GM18873 (cell line): Measurements from ENCODE around the gene KEL.

ENCODE experiments used
- ATAC-seq: cut with Tn5 transposase; IDR thresholded peaks from one replicate; pipeline ENCODE4 v1.9.1; 2021; ENCODE audit warnings: mild to moderate bottlenecking, moderate library complexity, moderate number of reproducible peaks; ENCODE audit not compliant: unreplicated experiment, low FRiP score

Gene KEL

GRCh38 chr7:142963993-142964392 lies 1.8 kb upstream of the KEL start:
- no peak for ATAC-seq

DNA sequence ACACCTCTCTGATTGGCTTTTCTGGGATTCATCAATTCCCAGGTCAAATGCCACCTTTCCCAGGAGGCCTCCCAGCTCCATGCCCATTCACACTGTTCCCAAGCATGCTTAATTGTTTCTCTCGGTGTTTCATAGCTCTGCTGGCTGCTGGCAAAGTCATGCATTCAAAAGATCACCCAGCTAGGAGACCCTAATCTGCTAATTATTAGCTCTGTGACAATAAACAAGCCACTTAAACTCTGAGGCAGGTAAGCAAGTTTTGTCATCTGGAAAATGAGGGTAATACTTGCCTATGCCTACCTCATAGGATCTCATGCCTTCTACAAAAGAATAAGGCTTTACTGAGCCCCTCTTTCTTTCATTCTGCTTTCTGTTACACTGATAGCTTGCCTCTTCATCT lies 828 bp upstream of the KEL start:
- ATAC-seq: no peak

GRCh38 chr7:142961595-142961972 lies 579 bp downstream of the KEL start:
- no peak for ATAC-seq

- no peak for ATAC-seq
Measured at GRCh38 chr7:142960955-142961512, 1.1 kb downstream of the KEL start.

DNA sequence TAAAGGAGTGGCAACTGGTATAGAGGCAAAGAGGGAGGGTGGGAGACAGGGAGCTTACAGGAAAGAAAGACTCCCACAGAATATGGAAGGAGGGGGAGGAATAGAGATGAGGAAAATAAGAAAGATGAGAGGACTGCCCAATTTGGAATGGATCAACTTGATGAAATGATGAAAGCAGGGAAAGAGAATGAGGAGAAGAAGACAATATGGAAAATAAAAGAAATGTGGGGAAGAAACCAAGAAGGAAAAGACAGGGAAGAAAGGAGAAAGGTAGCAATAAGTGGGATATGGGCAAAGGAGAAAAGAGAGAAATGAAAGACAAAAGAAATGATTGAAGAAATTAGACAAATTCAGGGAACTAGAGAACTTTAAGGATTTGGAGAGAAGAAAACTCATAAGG lies 3.0 kb downstream of the KEL start:
- ATAC-seq: no peak

- no peak for ATAC-seq
Measured at GRCh38 chr7:142957723-142958122, 4.4 kb downstream of the KEL start.

DNA sequence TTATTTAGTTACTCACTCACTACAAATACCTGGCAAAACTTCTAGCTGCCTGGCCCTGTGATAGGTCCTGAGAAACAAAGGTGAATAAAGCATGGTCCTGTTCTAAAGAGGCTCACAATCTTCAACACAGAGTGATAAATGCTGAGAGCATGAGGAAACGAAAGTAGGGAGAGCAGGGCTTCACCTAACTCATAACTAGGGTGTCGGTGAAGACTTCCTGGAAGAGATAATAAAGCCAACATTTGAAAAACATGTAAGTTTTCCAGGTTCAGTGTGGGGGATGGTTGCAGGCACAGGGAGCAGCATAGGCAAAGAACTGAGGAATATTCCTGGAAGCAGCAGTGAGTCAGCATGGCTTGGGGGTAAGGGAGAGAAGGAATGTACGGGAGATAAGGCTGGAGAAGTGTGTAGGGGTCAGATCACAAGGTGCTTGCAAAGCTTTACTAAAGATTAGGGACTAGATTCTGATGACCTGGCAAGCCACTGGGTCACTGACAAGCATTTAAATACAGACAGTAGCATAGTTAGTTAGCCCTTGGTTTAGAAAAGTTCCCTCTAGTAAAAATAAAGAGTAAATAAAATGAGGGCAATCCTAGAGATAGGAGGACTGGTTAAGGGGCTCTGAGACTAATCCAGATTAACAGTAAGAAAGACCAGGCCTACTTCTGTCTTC lies 5.1 kb downstream of the KEL start:
- ATAC-seq: no peak

DNA sequence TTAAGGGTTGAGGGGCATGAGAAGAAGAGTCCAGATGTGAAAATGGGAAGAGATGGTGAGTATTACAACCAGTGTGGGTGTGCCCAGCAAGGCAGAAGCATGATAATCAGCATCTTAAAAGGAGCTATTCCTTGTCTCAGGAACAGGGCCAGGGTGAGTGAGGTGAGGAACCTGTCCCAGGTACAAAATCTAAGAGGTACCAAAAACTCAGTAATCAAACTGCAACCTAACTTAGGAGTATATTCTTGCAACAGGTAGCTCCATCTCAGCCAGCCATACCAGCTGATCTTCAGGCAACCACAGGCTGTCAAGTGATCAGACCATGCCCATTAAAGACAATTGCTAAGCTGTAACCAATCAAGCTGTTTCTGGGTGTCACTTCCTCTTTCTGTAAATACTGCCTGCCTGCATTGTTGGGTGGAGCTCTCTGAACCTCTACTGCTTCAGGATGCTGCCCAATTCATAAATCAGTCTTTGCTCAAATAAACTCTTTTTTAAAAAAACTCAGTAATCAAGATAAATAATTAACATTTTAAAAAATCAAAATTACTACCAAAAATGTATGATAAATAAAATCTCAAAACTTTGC lies 7.4 kb downstream of the KEL start:
- ATAC-seq: no peak

- ATAC-seq: no peak
Measured at GRCh38 chr7:142950235-142950634, 11.9 kb downstream of the KEL start.

DNA sequence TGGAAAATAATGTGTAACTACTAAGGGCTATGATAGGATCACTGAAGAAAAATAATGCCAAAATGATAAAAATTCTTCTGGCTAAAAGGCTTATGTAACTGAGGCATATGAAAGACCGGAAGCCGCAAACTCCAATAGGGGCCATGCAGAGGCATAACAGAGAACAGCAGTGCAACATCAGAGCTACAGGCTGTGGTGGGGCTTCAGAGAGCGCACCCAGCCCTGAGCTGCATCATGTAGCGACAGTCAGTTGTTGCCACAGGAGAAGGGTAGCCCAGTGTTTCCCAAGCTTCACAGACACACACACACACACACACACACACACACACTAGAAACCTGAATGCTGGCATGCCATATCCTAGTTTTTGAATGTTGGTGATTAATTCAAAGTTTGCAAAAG lies 13.6 kb downstream of the KEL start:
- no peak for ATAC-seq

GRCh38 chr7:142945001-142945400 lies 17.2 kb downstream of the KEL start:
- no peak for ATAC-seq

GRCh38 chr7:142943706-142944268 lies 18.4 kb downstream of the KEL start:
- no peak for ATAC-seq

DNA sequence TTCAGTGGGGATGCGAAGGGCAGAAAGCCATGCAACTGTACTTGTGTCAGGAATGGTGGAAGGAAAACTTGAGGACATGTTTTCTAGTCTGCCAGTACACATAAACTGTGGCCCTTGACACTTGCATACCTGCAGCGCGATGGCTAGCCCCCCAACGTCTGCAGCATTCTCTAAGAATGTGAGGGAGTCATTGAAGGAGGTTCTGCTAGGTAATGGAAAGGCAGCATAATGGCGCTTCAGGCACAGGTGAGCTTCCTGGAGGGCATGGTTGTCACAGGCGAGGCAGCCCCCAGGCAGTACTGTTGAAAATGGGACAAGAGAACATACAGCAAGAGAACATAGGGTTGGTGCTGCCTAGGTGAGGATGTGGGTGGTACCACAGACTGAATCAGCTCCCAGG lies 19.4 kb downstream of the KEL start:
- no peak for ATAC-seq

- no peak for ATAC-seq
Measured at GRCh38 chr7:142941541-142941940, 20.6 kb downstream of the KEL start.

DNA sequence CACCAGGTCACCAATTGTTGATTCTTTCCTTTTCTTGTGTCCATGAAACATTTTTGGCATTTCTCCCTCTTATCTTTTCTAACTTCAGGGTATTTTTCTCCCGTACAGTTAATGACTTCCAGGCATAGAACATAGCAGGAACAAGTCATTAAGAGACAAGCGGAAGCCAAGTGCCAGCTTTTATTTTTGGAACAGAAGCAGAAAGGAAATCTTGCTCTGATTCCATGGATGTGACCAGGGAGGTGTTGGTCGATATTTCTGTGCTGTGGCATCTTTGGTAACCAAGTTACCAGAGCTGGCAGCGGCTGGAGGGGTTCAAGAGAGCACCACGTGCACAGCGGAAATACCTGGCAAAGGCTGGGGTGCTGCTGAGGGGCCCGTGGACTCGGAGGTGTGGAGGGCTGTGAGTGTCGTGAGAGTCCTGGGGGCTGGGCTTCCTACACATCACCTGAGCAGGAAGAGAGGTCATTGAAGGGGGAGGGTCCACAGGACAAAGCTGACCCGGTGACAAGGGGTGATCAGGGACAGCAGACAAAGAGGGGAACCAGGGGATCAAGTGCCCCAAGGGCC lies 21.1 kb downstream of the KEL start:
- ATAC-seq: no peak

- no peak for ATAC-seq
Measured at GRCh38 chr7:142939226-142939910, 22.8 kb downstream of the KEL start, which contains the start of gene LLCFC1. LLCFC1 (plus strand) TSS chr7:142939484; CDS start chr7:142939622, 138 bp downstream.

DNA sequence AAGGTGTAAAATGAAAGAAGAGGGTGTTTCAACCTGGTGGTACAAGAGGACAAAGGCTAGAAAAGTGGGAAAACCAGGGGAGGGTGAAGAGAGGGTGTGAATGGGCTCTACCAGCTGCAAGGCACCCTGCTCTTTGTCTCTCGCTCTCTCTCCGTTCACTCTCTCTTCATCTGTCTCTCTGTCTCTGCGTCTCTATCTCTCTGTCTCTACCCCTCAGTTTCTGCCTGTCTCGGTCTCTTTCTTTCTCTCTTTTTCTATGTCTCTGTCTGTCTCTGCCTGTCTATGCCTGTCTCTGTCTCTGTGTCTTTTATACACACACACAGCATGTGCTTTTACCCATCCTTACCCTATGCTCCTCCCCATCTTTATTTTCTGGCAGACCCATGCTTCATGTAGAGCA lies 23.6 kb downstream of the KEL start:
- ATAC-seq: no peak

DNA sequence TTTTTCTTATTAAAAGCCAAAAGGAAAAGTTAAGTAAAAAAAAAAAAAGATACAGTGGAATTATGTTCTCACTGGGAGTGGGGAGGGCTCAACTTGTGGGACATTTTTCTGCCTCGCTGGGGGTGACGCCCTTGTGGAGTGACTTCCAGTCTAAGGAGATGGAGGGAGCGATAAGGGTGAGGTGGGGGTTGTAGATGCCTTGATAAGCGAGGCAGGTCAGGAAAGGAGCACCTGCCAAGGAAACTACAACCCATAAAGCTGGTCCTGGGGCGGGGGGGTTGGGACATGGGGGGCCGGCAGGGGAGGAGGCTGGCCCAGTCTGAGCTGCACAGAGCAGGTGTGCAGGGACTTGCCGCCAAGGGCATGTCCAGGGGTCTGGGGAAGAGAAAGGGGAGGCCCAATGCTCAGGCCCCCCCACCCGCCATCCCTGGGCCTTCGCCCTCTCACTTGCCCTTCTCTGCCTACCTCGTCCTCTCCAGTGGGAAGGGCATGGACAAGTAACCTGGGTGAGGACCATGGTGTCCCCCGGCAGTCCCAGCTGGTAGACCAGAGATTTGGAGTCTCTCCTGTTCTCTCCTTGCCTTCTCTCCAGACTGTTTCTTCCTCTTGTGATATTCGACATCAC lies 26.1 kb downstream of the KEL start:
- no peak for ATAC-seq

DNA sequence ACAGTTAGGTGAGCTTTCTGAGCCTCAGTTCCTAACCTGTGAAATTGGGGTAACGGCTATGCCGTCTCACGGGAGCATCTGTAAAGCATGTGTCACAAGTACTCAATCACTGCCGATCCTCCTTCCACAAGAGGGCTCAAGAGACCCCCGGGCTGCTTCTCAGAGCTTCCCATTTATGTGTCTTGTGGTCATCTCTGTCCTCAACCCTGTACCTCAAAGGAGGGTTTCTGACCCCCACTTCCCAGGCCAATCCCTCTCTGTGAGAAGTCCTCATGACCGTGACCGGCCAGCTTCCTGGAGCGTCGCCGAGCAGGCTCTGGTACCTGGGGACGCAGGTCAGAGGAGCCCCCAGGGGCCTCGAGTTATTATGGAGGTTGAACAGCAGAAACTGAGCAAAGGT lies 28.1 kb downstream of the KEL start:
- ATAC-seq: no peak

- no peak for ATAC-seq
Measured at GRCh38 chr7:142933624-142934023, 28.5 kb downstream of the KEL start, which contains the start of gene TRPV5. TRPV5 (minus strand) TSS chr7:142933746; CDS start chr7:142933459, 287 bp downstream.
